Hematopoietic multipotent progenitor cell treated with erythropoietin and hydrocortisone succinate and interleukin-3 and kit ligand, for 8 days (in vitro differentiated cells): Measurements from ENCODE around the gene ALDH3A2.

Source experiments
- DNase-seq: peaks from one replicate; pipeline ENCODE4 v3.0.0-alpha.2; 2015

Gene ALDH3A2

GRCh38 chr17:19648475-19649273, at the start of gene ALDH3A2:
TSS of gene ALDH3A2 (plus strand) at chr17:19648751. CDS start at chr17:19648972, 221 bp downstream.
- peak; percentile 92 for DNase-seq

- DNase-seq: no peak
Observed at GRCh38 chr17:19610311-19610710, 38.2 kb upstream of the ALDH3A2 start.

- DNase-seq: no peak
Observed at GRCh38 chr17:19610879-19611278, 37.7 kb upstream of the ALDH3A2 start.

GRCh38 chr17:19613979-19614378, 34.6 kb upstream of the ALDH3A2 start:
- DNase-seq: no peak

- DNase-seq: no peak
Observed at GRCh38 chr17:19614900-19615299, 33.7 kb upstream of the ALDH3A2 start.

- DNase-seq: no peak
Observed at GRCh38 chr17:19618015-19618414, 30.5 kb upstream of the ALDH3A2 start.

GRCh38 chr17:19619705-19620325, 28.7 kb upstream of the ALDH3A2 start:
- DNase-seq: no peak

GRCh38 chr17:19621697-19622096, 26.9 kb upstream of the ALDH3A2 start:
- no peak for DNase-seq

GRCh38 chr17:19626079-19626478, 22.5 kb upstream of the ALDH3A2 start:
- DNase-seq: no peak

- no peak for DNase-seq
Observed at GRCh38 chr17:19629449-19629848, 19.1 kb upstream of the ALDH3A2 start.

GRCh38 chr17:19630035-19630434, 18.5 kb upstream of the ALDH3A2 start:
- no peak for DNase-seq

- no peak for DNase-seq
Observed at GRCh38 chr17:19630661-19631060, 17.9 kb upstream of the ALDH3A2 start.

GRCh38 chr17:19631905-19632304, 16.6 kb upstream of the ALDH3A2 start:
- DNase-seq: no peak

- DNase-seq: no peak
Observed at GRCh38 chr17:19641687-19642372, 6.7 kb upstream of the ALDH3A2 start.

GRCh38 chr17:19642373-19642893, 6.1 kb upstream of the ALDH3A2 start:
- DNase-seq: no peak

- no peak for DNase-seq
Observed at GRCh38 chr17:19644493-19645210, 3.9 kb upstream of the ALDH3A2 start.

GRCh38 chr17:19645734-19646201, 2.8 kb upstream of the ALDH3A2 start:
- DNase-seq: peak; percentile 64

- peak; percentile 15 for DNase-seq
Observed at GRCh38 chr17:19646788-19647696, 1.5 kb upstream of the ALDH3A2 start.

- DNase-seq: peak; percentile 45
Observed at GRCh38 chr17:19647697-19648474, 665 bp upstream of the ALDH3A2 start.

- DNase-seq: no peak
Observed at GRCh38 chr17:19649274-19649541, 657 bp downstream of the ALDH3A2 start.

GRCh38 chr17:19650826-19651225, 2.3 kb downstream of the ALDH3A2 start:
- DNase-seq: no peak
